WTC11 (cell line): ENCODE results near the gene SOX6. TPM values are rescaled to one million over a fixed set of nuclear protein-coding genes. Genes with fewer than 3 reads are reported as not detected.

Experiments
- ATAC-seq: fragments of 200-7000 bp; cut with Tn5 transposase; 2 replicates; pipeline ENCODE4 v1.10.0; 2021; ENCODE audit warnings: mild to moderate bottlenecking, moderate library complexity
- CTCF ChIA-PET: fragments of 300-600 bp; sonication (Branson Sonifier 250); formaldehyde crosslinking; loops from one replicate; lab custom pipeline; 2021; ENCODE audit warnings: antibody characterized with exemption; lab: Charles Lee
- POLR2A ChIA-PET: fragments of 350-600 bp; sonication (Branson Sonifier 250); formaldehyde crosslinking; loops from one replicate; lab custom pipeline; 2021; ENCODE audit warnings: antibody characterized with exemption; lab: Charles Lee
- DNase-seq: peaks from one replicate; pipeline ENCODE4 v3.0.0; 2021; ENCODE audit warnings: low spot score
- H3K27ac Mint-ChIP-seq: 2 replicates; pipeline ENCODE4 v1.8.0; 2021; ENCODE audit warnings: mixed read lengths
- H3K27me3 Mint-ChIP-seq: 2 replicates; pipeline ENCODE4 v1.8.0; 2021; ENCODE audit warnings: low read depth, mild to moderate bottlenecking, moderate library complexity, mixed read lengths
- H3K36me3 Mint-ChIP-seq: 2 replicates; pipeline ENCODE4 v1.8.0; 2021; ENCODE audit warnings: mixed read lengths
- H3K4me1 Mint-ChIP-seq: 2 replicates; pipeline ENCODE4 v1.8.0; 2022; ENCODE audit warnings: mixed read lengths
- H3K4me3 Mint-ChIP-seq: 2 replicates; pipeline ENCODE4 v1.8.0; 2021; ENCODE audit warnings: mild to moderate bottlenecking, moderate library complexity, mixed read lengths
- H3K9me3 Mint-ChIP-seq: 2 replicates; pipeline ENCODE4 v1.8.0; 2021; ENCODE audit warnings: mixed read lengths
- GTF2I ChIP-seq: fragments of 250-450 bp; sonication (Bioruptor Pico); conservative IDR thresholded peaks from 2 replicates; pipeline ENCODE4 v1.4.0; 2021; ENCODE audit warnings: mild to moderate bottlenecking
- MYBL2 ChIP-seq: sonication (generic); formaldehyde crosslinking; IDR thresholded peaks from 2 replicates; pipeline ENCODE4 v1.8.1; 2023; ENCODE audit warnings: mild to moderate bottlenecking, moderate library complexity, missing genetic modification reagents
- PRRX2 ChIP-seq: fragments of 250-450 bp; sonication (Bioruptor Pico); IDR thresholded peaks from 2 replicates; pipeline ENCODE4 v1.8.0; 2021; ENCODE audit warnings: mild to moderate bottlenecking
- RORB ChIP-seq: fragments of 250-450 bp; sonication (Bioruptor Pico); IDR thresholded peaks from 2 replicates; pipeline ENCODE4 v1.9.0; 2021; ENCODE audit warnings: mild to moderate bottlenecking
- SMAD3 ChIP-seq: sonication (generic); formaldehyde crosslinking; IDR thresholded peaks from 2 replicates; pipeline ENCODE4 v1.8.0; 2022; ENCODE audit warnings: missing genetic modification reagents, mild to moderate bottlenecking, borderline replicate concordance
- SMAD4 ChIP-seq: sonication (generic); formaldehyde crosslinking; IDR thresholded peaks from 2 replicates; pipeline ENCODE4 v1.8.0; 2022; ENCODE audit warnings: mild to moderate bottlenecking, missing genetic modification reagents
- SP1 ChIP-seq: sonication (generic); formaldehyde crosslinking; conservative IDR thresholded peaks from 2 replicates; pipeline ENCODE4 v1.8.1; 2022; ENCODE audit warnings: missing genetic modification reagents
- TEAD4 ChIP-seq: sonication (generic); formaldehyde crosslinking; IDR thresholded peaks from 2 replicates; pipeline ENCODE4 v1.8.0; 2022; ENCODE audit warnings: mild to moderate bottlenecking, missing genetic modification reagents
- TP53 ChIP-seq: sonication (generic); formaldehyde crosslinking; IDR thresholded peaks from 2 replicates; pipeline ENCODE4 v1.8.1; 2023; ENCODE audit warnings: mild to moderate bottlenecking, missing genetic modification reagents
- ZNF121 ChIP-seq: sonication (generic); formaldehyde crosslinking; IDR thresholded peaks from 2 replicates; pipeline ENCODE4 v1.8.0; 2023; ENCODE audit warnings: missing genetic modification reagents
- ZNF396 ChIP-seq: fragments of 250-450 bp; sonication (Bioruptor Pico); IDR thresholded peaks from 2 replicates; pipeline ENCODE4 v1.8.0; 2021; ENCODE audit warnings: mild to moderate bottlenecking, moderate library complexity, borderline replicate concordance
- ZNF671 ChIP-seq: fragments of 250-450 bp; sonication (Bioruptor Pico); IDR thresholded peaks from 2 replicates; pipeline ENCODE4 v1.8.0; 2021; ENCODE audit warnings: mild to moderate bottlenecking
- total RNA-seq: library from RNA; stranded (reverse); gene quantifications from 3 replicates; pipeline ENCODE4 v1.2.3, GENCODE V29; 2021
- TF ChIP-seq, protein P1 (sequence below): sonication (generic); formaldehyde crosslinking; IDR thresholded peaks from 2 replicates; pipeline ENCODE4 v1.8.1; 2023; ENCODE audit warnings: mild to moderate bottlenecking, missing genetic modification reagents
- TF ChIP-seq, protein P2 (sequence below): sonication (generic); formaldehyde crosslinking; IDR thresholded peaks from 2 replicates; pipeline ENCODE4 v1.8.1; 2023; ENCODE audit warnings: mild to moderate bottlenecking, moderate library complexity, missing genetic modification reagents
- TF ChIP-seq, protein P3 (sequence below): sonication (generic); formaldehyde crosslinking; IDR thresholded peaks from 2 replicates; pipeline ENCODE4 v1.8.0; 2022; ENCODE audit warnings: mild to moderate bottlenecking, missing genetic modification reagents
- TF ChIP-seq, protein P4 (sequence below): sonication (generic); formaldehyde crosslinking; IDR thresholded peaks from 2 replicates; pipeline ENCODE4 v1.8.1; 2022; ENCODE audit warnings: low read depth, mild to moderate bottlenecking, moderate library complexity, missing genetic modification reagents, borderline replicate concordance
- TF ChIP-seq, protein P5 (sequence below): sonication (generic); formaldehyde crosslinking; conservative IDR thresholded peaks from 2 replicates; pipeline ENCODE4 v1.8.1; 2023; ENCODE audit warnings: mild to moderate bottlenecking, low read depth, missing genetic modification reagents, moderate library complexity

Gene SOX6
- total RNA-seq, 1 experiment from 2014 or later, result 0.13 TPM

DNA sequence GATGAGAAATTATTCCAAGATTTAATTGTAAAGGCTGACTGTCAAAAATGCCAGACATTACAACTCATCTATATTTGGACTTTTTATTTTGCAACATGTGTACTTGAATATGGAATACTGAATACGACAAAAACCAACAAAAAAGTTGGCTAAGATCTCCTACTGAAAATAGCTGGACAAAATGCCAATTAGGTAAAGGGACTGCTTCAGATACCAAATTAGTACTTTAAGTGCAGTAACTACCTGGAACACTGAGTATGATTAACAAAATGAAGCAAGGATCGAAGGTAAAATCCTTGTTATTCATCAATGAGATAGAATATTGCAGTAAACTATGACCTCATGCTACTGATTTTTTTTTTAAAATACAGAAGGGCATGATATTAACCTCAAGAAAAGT is 173.8 kb downstream of the SOX6 start:
- no peak for DNase-seq
- Mint-ChIP-seq H3K36me3 (no peaks in the 10 kb centered on the region), H3K4me3 (no peak overlapping the region), H3K27me3 (peaks cover 5% of the 10 kb centered on the region; the same call in 1 of the 2 replicates), H3K27ac (no peak overlapping the region), H3K4me1 (peaks cover 66% of the 10 kb centered on the region), H3K9me3 (no peaks in the 10 kb centered on the region)
- ChIA-PET POLR2A (no interaction called here), CTCF (no interaction called here)
- no peak for ATAC-seq
- TF ChIP-seq ZNF671 (CRISPR knock-in tag) (no peak), SMAD3 (CRISPR knock-in tag) (no peak), GTF2I (CRISPR knock-in tag) (no peak)
- TF ChIP-seq, protein P1, sequence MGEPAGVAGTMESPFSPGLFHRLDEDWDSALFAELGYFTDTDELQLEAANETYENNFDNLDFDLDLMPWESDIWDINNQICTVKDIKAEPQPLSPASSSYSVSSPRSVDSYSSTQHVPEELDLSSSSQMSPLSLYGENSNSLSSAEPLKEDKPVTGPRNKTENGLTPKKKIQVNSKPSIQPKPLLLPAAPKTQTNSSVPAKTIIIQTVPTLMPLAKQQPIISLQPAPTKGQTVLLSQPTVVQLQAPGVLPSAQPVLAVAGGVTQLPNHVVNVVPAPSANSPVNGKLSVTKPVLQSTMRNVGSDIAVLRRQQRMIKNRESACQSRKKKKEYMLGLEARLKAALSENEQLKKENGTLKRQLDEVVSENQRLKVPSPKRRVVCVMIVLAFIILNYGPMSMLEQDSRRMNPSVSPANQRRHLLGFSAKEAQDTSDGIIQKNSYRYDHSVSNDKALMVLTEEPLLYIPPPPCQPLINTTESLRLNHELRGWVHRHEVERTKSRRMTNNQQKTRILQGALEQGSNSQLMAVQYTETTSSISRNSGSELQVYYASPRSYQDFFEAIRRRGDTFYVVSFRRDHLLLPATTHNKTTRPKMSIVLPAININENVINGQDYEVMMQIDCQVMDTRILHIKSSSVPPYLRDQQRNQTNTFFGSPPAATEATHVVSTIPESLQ (CRISPR knock-in tag), result no peak

GRCh38 chr11:16180868-16181267 is 175.5 kb downstream of the SOX6 start:
- POLR2A ChIA-PET, result no interaction called here

DNA sequence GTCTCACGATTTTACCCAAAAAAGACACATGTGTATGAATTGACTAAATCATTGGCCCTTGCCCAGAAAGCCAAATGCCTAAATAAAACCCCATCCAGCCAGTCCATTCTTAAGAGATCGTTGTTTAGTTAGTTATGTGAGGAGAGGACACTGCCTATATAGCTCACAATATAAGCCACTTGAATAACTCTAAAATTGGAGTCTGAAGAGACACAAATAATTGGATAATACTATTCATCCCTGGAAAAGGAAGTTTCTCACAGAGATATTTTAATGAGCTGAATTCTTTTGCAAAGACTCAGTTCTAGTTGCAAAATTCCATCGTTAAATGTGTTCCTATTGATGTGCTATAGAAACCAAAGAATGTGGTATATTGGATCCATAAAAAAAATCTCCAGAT is 176.7 kb downstream of the SOX6 start:
- Mint-ChIP-seq H3K9me3 (no peaks in the 10 kb centered on the region), H3K27ac (peak overlapping the region; percentile 17), H3K27me3 (peaks cover 5% of the 10 kb centered on the region; the same call in 1 of the 2 replicates), H3K4me1 (peaks cover 65% of the 10 kb centered on the region), H3K36me3 (no peaks in the 10 kb centered on the region), H3K4me3 (no peak overlapping the region)
- ATAC-seq (no peak), DNase-seq (no peak)
- POLR2A ChIA-PET, result no interaction called here
- CTCF ChIA-PET, result no interaction called here
- TF ChIP-seq TP53 (CRISPR knock-in tag), result no peak
- TF ChIP-seq ZNF121, result no peak
- TF ChIP-seq, protein P2, sequence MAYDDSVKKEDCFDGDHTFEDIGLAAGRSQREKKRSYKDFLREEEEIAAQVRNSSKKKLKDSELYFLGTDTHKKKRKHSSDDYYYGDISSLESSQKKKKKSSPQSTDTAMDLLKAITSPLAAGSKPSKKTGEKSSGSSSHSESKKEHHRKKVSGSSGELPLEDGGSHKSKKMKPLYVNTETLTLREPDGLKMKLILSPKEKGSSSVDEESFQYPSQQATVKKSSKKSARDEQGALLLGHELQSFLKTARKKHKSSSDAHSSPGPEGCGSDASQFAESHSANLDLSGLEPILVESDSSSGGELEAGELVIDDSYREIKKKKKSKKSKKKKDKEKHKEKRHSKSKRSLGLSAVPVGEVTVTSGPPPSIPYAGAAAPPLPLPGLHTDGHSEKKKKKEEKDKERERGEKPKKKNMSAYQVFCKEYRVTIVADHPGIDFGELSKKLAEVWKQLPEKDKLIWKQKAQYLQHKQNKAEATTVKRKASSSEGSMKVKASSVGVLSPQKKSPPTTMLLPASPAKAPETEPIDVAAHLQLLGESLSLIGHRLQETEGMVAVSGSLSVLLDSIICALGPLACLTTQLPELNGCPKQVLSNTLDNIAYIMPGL (CRISPR knock-in tag), result no peak
- TF ChIP-seq TEAD4, result no peak
- TF ChIP-seq, protein P3, sequence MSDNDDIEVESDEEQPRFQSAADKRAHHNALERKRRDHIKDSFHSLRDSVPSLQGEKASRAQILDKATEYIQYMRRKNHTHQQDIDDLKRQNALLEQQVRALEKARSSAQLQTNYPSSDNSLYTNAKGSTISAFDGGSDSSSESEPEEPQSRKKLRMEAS (CRISPR knock-in tag), result no peak
- no peak for TF ChIP-seq SP1 (CRISPR knock-in tag)
- TF ChIP-seq, protein P4, sequence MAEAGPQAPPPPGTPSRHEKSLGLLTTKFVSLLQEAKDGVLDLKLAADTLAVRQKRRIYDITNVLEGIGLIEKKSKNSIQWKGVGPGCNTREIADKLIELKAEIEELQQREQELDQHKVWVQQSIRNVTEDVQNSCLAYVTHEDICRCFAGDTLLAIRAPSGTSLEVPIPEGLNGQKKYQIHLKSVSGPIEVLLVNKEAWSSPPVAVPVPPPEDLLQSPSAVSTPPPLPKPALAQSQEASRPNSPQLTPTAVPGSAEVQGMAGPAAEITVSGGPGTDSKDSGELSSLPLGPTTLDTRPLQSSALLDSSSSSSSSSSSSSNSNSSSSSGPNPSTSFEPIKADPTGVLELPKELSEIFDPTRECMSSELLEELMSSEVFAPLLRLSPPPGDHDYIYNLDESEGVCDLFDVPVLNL (CRISPR knock-in tag), result no peak
- no peak for TF ChIP-seq ZNF396 (CRISPR knock-in tag)

More at GRCh38 chr11:16180868-16181267, 175.5 kb downstream of the SOX6 start:
- Mint-ChIP-seq H3K27me3 (peaks cover 5% of the 10 kb centered on the region; the same call in 1 of the 2 replicates), H3K27ac (peak overlapping the region; percentile 81), H3K36me3 (no peaks in the 10 kb centered on the region), H3K4me3 (peak overlapping the region; percentile 42), H3K9me3 (no peaks in the 10 kb centered on the region), H3K4me1 (peaks cover 69% of the 10 kb centered on the region)
- DNase-seq (no peak), ATAC-seq (peak; percentile 65)
- CTCF ChIA-PET, result no interaction called here
- no peak for TF ChIP-seq PRRX2
- no peak for TF ChIP-seq RORB (CRISPR knock-in tag)
- TF ChIP-seq, protein P5, sequence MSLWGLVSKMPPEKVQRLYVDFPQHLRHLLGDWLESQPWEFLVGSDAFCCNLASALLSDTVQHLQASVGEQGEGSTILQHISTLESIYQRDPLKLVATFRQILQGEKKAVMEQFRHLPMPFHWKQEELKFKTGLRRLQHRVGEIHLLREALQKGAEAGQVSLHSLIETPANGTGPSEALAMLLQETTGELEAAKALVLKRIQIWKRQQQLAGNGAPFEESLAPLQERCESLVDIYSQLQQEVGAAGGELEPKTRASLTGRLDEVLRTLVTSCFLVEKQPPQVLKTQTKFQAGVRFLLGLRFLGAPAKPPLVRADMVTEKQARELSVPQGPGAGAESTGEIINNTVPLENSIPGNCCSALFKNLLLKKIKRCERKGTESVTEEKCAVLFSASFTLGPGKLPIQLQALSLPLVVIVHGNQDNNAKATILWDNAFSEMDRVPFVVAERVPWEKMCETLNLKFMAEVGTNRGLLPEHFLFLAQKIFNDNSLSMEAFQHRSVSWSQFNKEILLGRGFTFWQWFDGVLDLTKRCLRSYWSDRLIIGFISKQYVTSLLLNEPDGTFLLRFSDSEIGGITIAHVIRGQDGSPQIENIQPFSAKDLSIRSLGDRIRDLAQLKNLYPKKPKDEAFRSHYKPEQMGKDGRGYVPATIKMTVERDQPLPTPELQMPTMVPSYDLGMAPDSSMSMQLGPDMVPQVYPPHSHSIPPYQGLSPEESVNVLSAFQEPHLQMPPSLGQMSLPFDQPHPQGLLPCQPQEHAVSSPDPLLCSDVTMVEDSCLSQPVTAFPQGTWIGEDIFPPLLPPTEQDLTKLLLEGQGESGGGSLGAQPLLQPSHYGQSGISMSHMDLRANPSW, result no peak
- TF ChIP-seq ZNF671 (CRISPR knock-in tag), result no peak
- no peak for TF ChIP-seq MYBL2 (CRISPR knock-in tag)
- no peak for TF ChIP-seq SMAD4 (CRISPR knock-in tag)
